Stimulated activated CD8-positive, alpha-beta memory T cell treated with anti-CD3 and anti-CD28 coated beads, Interleukin-15, amount 100 ng/mL, for 4 hours (primary cell): Measurements from ENCODE around the gene AFF3.

Experiments used
- DNase-seq, 2 donors: peaks; one replicate each; pipeline ENCODE4 v3.0.0-alpha.2; 2020; ENCODE audit warnings: low read depth in 2 of 2

Gene AFF3

DNA sequence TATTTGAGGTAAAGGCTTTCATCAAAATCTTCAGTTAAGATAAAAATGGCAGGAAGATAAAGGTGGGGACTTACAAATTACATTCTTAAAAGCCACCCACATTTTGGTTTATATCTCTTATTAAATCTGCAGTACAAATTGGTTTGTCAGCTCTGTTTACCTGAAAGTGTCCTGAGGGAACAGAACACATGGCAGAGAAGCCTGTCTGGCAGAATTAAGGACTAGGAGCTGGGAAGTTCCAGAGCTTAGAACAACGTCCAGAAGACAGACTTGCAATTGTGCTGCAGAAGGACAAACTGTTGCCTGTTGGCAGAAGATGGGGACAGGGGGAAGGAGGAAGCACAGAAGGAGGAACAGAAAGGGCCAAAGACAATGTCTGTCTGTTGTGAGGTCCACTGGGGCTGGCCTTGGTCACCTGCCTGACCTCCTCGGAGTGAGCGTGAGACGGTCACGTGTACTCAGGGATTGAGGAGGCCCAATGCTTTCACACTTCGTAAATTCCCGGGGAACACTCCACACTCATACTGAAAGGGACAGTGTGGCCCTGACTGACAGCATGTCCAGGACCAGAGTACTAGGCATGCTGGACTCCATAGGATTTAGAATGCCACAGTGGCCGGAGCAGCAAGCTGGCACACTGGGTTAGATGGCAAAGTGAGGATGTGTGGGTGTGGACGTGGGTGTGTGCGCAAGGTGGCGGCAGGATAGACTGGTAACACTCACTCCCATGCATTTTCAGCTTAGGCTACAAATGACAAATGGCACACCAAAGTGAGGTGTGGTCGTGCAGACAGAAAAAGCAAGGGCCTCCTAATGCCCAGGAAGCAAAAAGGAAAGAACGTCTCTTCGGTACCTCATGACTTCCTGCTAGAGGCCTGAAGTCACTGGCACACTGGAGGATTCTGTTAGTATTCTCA lies 441.6 kb downstream of the AFF3 start:
- no peak for DNase-seq

DNA sequence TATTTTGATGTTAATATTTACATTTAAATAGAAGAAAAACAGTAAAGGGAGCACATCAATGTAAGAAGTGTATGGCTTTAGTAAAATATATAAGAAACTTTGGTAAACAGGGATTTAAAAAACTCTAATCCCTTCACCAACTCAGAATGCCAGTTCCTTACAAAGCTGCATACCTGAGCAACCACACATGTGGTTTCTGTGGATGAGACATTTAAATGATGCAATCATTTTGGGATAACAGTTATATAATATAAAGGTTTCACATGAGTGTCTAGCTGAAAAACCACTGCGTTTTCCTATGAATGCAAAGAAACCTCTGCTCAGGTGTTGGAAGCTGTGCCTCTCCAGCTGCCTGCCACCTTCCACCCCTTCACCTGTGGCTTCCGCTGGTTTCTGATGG lies 443.5 kb downstream of the AFF3 start:
- no peak for DNase-seq

- DNase-seq = no peak
Measured at GRCh38 chr2:99697811-99698568, 444.4 kb downstream of the AFF3 start.

GRCh38 chr2:99695944-99696253 lies 446.5 kb downstream of the AFF3 start:
- no peak for DNase-seq

DNA sequence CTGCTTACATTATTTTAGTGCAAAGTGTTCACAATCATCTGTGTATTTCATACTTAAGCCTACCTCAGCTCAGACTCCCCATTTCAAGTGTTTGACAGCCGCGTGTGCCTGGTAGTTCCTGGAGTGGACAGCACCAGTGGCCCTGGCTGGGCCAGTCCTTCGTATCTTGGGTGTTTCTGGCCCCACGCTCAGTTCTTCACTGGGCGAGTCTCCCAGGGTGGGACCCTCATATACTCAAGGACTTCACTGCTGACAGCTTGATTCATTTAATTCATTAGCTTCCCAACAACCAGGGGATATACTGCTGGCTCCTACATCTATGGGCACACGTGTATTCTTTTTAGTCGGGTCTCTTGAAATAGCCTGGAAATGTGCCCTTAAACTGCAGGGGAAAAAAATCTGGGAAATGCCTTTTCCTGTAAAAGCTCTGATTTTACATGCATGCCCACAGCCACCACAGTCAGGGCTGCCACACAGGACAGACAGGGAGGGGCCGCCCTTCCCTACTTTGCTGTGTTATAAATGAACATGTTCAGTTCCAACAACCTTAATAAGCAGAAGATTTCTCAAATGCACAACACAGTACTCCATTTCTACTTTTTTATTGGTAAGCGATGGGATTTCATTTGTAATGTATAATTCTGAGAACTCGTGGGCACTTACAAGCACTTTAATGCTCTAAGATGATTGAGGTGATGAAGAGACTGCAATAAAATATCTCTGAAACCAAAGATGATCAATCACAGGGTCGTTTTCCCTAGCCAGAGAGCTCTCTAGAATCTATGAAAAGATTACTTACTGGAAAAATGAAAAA lies 447.1 kb downstream of the AFF3 start:
- DNase-seq = no peak

DNA sequence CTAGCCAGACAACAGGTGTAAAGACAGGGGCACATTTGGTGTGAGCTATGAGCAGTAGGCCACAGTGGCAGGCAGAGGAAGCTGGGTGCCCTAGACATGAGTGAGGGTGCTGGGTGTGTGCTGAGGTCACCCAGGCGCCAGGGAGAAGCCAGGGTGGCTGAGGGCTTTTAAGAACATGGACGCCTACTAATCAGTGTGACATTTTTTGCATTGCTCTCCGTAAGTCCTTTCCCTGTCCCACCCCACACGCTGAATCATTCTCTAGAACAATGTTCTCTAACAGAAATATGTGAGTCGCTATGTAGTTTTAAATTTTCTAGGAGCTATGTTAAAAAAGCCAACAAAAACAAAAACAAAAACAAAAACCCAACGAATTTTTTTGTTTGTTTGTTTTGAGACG lies 448.1 kb downstream of the AFF3 start:
- DNase-seq = no peak

DNA sequence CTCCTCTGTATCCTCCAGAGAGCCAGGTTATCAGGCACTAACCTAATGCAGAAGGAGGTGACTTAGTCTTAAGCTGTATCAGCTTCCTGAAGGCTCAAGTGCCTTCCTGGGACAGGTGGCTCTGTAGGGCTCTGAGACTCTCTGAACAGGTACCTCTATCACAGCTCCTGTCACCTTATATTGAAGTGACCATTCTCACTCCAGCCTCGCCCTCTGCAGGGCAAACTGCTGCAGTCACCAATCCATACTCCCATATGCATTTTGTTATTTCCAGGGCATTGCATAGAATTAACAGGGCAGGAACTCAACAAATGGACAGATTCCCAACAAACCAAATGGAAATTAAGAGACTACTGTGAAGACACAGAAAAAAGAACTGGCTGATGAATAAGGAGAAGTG lies 449.6 kb downstream of the AFF3 start:
- no peak for DNase-seq

DNA sequence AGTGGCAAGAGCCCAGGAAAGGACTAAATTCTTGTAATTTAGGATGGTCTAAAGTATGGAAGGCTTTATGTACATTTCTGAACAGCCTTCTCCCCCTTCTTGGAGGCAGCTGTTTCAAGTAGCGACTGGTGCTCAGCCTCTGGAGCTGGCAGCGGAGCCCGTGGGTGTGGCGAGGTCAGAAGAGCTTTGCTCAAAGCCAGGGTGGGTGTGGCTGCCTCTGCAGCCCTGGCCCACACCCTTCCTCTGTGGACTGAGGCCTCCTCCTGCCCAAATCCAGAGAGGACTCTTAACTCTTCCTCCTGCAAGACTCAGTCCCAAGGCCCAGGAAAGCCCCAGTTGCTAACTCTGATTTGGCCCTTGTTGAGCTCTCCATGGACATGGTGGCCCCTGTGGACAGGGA lies 450.5 kb downstream of the AFF3 start:
- no peak for DNase-seq

- DNase-seq = no peak
Measured at GRCh38 chr2:99689145-99689742, 453.1 kb downstream of the AFF3 start.

DNA sequence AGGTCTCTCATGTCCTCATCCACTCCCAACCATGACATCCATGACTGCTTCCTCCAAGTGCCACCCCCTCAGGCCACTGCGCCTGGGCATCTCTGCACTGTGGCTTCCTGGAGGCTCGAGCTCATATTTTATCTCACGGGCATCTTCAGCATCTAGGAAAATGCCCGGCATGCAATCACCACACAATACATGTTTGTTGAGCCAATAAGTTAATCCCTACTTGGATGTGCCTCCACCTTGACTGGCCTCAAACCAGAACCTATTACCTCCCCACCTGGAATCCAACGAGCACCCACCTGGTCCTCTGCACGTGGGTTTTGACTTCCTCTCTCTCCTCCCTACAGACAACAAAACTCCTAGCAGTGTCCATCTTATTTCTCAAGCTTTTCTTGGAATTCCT lies 453.7 kb downstream of the AFF3 start:
- DNase-seq = no peak

DNA sequence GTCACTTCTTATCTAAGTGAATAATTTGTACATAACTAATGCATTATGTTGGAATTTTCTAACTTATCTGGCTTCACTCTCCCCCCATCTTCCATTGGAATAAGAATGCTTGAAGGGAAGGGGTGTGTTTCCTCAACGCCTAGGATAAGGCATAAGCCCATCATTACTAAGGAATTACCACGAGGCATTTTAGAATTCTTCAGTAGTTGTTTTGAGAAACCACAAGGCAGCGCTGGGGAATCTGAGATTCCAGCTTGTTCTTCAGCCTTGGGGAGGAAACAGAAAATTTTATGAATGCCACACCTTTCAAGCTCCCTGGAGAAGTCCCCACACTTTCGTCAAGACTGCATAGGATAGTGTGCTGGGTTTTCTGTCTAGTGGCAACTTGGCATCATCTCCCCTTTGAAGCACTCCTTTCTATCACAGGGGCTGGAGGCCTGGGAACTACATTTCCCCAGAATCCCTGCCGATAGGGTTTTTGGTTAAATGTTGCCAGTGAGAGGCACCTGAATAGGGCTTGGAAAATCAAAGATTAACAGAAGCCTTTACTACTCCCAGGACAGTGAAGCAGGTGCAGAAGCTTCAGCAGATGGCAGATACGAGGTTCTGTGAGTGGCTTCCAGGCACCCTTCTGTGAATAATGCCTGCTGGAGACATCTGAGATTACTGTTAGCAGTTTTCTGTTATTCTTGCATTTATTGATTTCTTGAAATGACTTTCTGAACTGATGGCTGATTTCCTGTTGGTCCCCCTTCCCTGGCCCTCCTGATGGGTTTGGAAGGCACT lies 459.9 kb downstream of the AFF3 start:
- no peak for DNase-seq

- no peak for DNase-seq
Measured at GRCh38 chr2:99680946-99681345, 461.4 kb downstream of the AFF3 start.

GRCh38 chr2:99679518-99679917 lies 462.9 kb downstream of the AFF3 start:
- no peak for DNase-seq

DNA sequence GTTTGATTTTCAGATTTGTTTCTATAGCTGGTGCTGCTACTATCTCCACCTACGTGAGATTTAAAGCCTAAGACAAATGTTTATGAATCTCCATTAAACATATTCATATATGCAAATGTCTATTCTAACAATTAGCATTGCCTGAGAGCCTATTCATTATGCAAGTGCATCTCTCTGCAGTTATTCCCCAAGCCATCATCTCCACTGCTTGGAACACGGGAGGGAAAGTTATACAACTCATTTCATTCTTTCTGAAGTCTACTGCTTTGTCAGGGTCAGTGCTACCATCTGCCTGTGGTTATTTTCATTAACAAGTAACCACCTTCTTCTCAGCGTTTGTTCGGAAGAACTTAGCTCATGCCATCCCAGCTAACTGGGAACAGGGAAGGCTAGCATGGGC lies 463.8 kb downstream of the AFF3 start:
- no peak for DNase-seq

GRCh38 chr2:99677814-99678213 lies 464.6 kb downstream of the AFF3 start:
- no peak for DNase-seq

DNA sequence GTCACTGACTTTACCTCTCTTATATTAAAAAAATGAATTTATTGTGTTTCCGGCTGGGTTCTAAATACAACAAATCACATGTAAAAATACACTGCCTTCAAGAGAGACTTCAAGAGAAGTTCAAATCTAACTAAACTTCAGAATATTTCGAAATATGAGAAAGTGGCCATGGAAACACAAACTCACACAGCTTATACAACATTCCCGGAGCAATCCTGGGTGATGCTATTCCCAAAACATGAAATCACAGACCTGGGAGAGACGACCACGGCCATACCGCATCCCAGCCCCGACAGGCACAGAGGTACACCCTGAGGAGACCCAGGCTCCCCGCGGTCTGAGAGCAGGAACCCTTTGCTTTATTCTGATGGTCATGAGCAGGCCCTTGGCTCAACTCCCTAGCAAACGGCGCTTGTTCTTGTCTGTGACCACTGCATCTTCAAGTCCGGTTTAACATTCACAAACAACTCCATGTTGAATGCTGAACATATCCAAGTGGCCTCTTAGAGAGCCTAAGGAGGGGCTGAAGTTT lies 467.2 kb downstream of the AFF3 start:
- no peak for DNase-seq

DNA sequence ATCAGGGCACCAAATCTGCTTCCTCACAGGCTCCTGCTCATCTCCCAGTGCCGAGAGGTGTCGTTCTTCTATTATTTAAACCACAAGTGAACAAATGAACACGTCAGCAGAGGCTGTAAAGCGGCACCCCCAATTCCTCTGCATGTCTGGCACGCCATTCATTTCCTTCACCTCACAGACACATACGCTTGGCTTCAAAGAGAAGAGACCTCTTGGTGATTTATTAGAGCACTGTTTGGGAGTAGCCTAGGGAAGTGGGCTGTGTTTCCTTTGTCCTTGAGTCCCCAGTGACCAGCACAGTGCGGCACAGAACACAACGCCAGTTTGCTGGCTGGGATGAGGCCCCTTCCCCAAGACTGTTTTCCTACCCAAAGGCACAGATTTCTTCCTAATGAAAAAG lies 468.3 kb downstream of the AFF3 start:
- no peak for DNase-seq

GRCh38 chr2:99672766-99673350 lies 469.5 kb downstream of the AFF3 start:
- DNase-seq = no peak

GRCh38 chr2:99670768-99671734 lies 471.3 kb downstream of the AFF3 start:
- DNase-seq = no peak
